Activated T-cell treated with anti-CD3 and anti-CD28 coated beads, Interleukin-2, amount 50 U/mL, for 4 hours (primary cell): ENCODE measurements around the gene MORF4L2. TPM values are rescaled to one million over a fixed set of nuclear protein-coding genes. Genes with fewer than 3 reads are reported as not detected.
"Not testable (repeated sequence)": the region's sequence is repeated elsewhere in the genome, so short reads cannot be mapped to it uniquely, and the experiment has no call there.

Experiments
- ATAC-seq, 2 donors: fragments of 200-7000 bp; cut with Tn5 transposase; one replicate each; pipeline ENCODE4 v1.10.0; 2021
- DNase-seq: peaks from one replicate; pipeline ENCODE4 v3.0.0-alpha.2; 2020
- H3K27me3 Mint-ChIP-seq: one replicate; pipeline ENCODE4 v1.8.0; 2021; ENCODE audit warnings: low read depth, mixed read lengths
- H3K36me3 Mint-ChIP-seq: one replicate; pipeline ENCODE4 v1.8.0; 2022; ENCODE audit warnings: mixed read lengths; ENCODE audit not compliant: insufficient read depth
- H3K4me1 Mint-ChIP-seq: one replicate; pipeline ENCODE4 v1.8.0; 2021; ENCODE audit warnings: low read depth, mixed read lengths
- H3K4me3 Mint-ChIP-seq: one replicate; pipeline ENCODE4 v1.8.0; 2021; ENCODE audit warnings: mild to moderate bottlenecking, moderate library complexity, mixed read lengths
- H3K9me3 Mint-ChIP-seq: one replicate; pipeline ENCODE4 v1.8.0; 2021; ENCODE audit warnings: mixed read lengths
- total RNA-seq, 3 donors: library from RNA; stranded (reverse); gene quantifications; one replicate each; pipeline ENCODE4 v1.2.1, GENCODE V29; 2021

The MORF4L2 gene
- total RNA-seq, 3 donors from 2014 or later, result 196 to 207 (median 204) TPM

GRCh38 chrX:103658681-103659433, 27.6 kb downstream of the MORF4L2 start:
- Mint-ChIP-seq H3K27me3 (peaks cover 12% of the 10 kb centered on the region), H3K36me3 (no peaks in the 10 kb centered on the region), H3K9me3 (peaks cover 4% of the 10 kb centered on the region), H3K4me3 (no peak overlapping the region), H3K4me1 (no peaks in the 10 kb centered on the region)
- DNase-seq (no peak), ATAC-seq (no peak)

GRCh38 chrX:103657066-103657465, 29.4 kb downstream of the MORF4L2 start:
- DNase-seq, H3K4me1 Mint-ChIP-seq, H3K27me3 Mint-ChIP-seq, H3K36me3 Mint-ChIP-seq, H3K4me3 Mint-ChIP-seq, H3K9me3 Mint-ChIP-seq, ATAC-seq: not testable (repeated sequence)

GRCh38 chrX:103656617-103657016, 29.9 kb downstream of the MORF4L2 start:
- no peaks in the 10 kb centered on the region for H3K4me1 Mint-ChIP-seq
- peaks cover 6% of the 10 kb centered on the region for H3K27me3 Mint-ChIP-seq
- H3K36me3 Mint-ChIP-seq, result no peaks in the 10 kb centered on the region
- no peak for ATAC-seq
- peaks cover 4% of the 10 kb centered on the region for H3K9me3 Mint-ChIP-seq
- H3K4me3 Mint-ChIP-seq, result no peak overlapping the region
- DNase-seq, result no peak

- not testable (repeated sequence) for H3K9me3 Mint-ChIP-seq, DNase-seq, H3K4me1 Mint-ChIP-seq, H3K27me3 Mint-ChIP-seq, ATAC-seq, H3K36me3 Mint-ChIP-seq, H3K4me3 Mint-ChIP-seq
Measured at GRCh38 chrX:103655230-103656000, 31.1 kb downstream of the MORF4L2 start.

- H3K36me3 Mint-ChIP-seq, result no peaks in the 10 kb centered on the region
- H3K27me3 Mint-ChIP-seq, result peaks cover 5% of the 10 kb centered on the region
- peaks cover 4% of the 10 kb centered on the region for H3K9me3 Mint-ChIP-seq
- no peak for ATAC-seq
- H3K4me1 Mint-ChIP-seq, result no peaks in the 10 kb centered on the region
- no peak for DNase-seq
- no peak overlapping the region for H3K4me3 Mint-ChIP-seq
Measured at GRCh38 chrX:103651151-103651773, 35.2 kb downstream of the MORF4L2 start.

GRCh38 chrX:103647630-103648029, 38.9 kb downstream of the MORF4L2 start:
- DNase-seq (no peak), ATAC-seq (no peak)
- Mint-ChIP-seq H3K9me3 (no peaks in the 10 kb centered on the region), H3K4me1 (no peaks in the 10 kb centered on the region), H3K4me3 (no peak overlapping the region), H3K36me3 (no peaks in the 10 kb centered on the region), H3K27me3 (peaks cover 7% of the 10 kb centered on the region)

- H3K9me3 Mint-ChIP-seq, result no peaks in the 10 kb centered on the region
- no peaks in the 10 kb centered on the region for H3K4me1 Mint-ChIP-seq
- peaks cover 7% of the 10 kb centered on the region for H3K27me3 Mint-ChIP-seq
- DNase-seq (no peak), ATAC-seq (no peak)
- H3K4me3 Mint-ChIP-seq, result no peak overlapping the region
- no peaks in the 10 kb centered on the region for H3K36me3 Mint-ChIP-seq
Measured at GRCh38 chrX:103644125-103644524, 42.4 kb downstream of the MORF4L2 start.

GRCh38 chrX:103640401-103641155, 45.9 kb downstream of the MORF4L2 start:
- Mint-ChIP-seq H3K4me3 (no peak overlapping the region), H3K36me3 (no peaks in the 10 kb centered on the region), H3K27me3 (peaks cover 2% of the 10 kb centered on the region), H3K9me3 (no peaks in the 10 kb centered on the region), H3K4me1 (no peaks in the 10 kb centered on the region)
- ATAC-seq (no peak), DNase-seq (no peak)

GRCh38 chrX:103638479-103639346, 47.8 kb downstream of the MORF4L2 start:
- ATAC-seq, H3K4me1 Mint-ChIP-seq, DNase-seq, H3K27me3 Mint-ChIP-seq, H3K4me3 Mint-ChIP-seq, H3K36me3 Mint-ChIP-seq, H3K9me3 Mint-ChIP-seq: not testable (repeated sequence)

GRCh38 chrX:103637604-103638338, 48.7 kb downstream of the MORF4L2 start:
- H3K27me3 Mint-ChIP-seq, result peaks cover 2% of the 10 kb centered on the region
- no peaks in the 10 kb centered on the region for H3K36me3 Mint-ChIP-seq
- no peak for ATAC-seq
- H3K4me1 Mint-ChIP-seq, result no peaks in the 10 kb centered on the region
- no peak for DNase-seq
- H3K9me3 Mint-ChIP-seq, result no peaks in the 10 kb centered on the region
- H3K4me3 Mint-ChIP-seq, result no peak overlapping the region

- no peaks in the 10 kb centered on the region for H3K4me1 Mint-ChIP-seq
- no peaks in the 10 kb centered on the region for H3K36me3 Mint-ChIP-seq
- ATAC-seq (no peak), DNase-seq (no peak)
- H3K9me3 Mint-ChIP-seq, result no peaks in the 10 kb centered on the region
- no peak overlapping the region for H3K4me3 Mint-ChIP-seq
- H3K27me3 Mint-ChIP-seq, result peaks cover 2% of the 10 kb centered on the region
Measured at GRCh38 chrX:103635436-103635835, 51.1 kb downstream of the MORF4L2 start.

- no peaks in the 10 kb centered on the region for H3K27me3 Mint-ChIP-seq
- H3K36me3 Mint-ChIP-seq, result no peaks in the 10 kb centered on the region
- peaks cover 14% of the 10 kb centered on the region for H3K4me1 Mint-ChIP-seq
- DNase-seq (no peak), ATAC-seq (no peak)
- H3K9me3 Mint-ChIP-seq, result no peaks in the 10 kb centered on the region
- no peak overlapping the region for H3K4me3 Mint-ChIP-seq
Measured at GRCh38 chrX:103631145-103631544, 55.4 kb downstream of the MORF4L2 start.

- Mint-ChIP-seq H3K4me3 (peak overlapping the region; percentile 86), H3K9me3 (no peaks in the 10 kb centered on the region), H3K36me3 (no peaks in the 10 kb centered on the region), H3K4me1 (peaks cover 14% of the 10 kb centered on the region), H3K27me3 (no peaks in the 10 kb centered on the region)
- DNase-seq, result no peak
- ATAC-seq, result no peak
Measured at GRCh38 chrX:103630171-103630511, 56.4 kb downstream of the MORF4L2 start.
